Spleen (tissue), 11 donors: ENCODE data around the gene FGF5. TPM values are rescaled to one million over a fixed set of nuclear protein-coding genes. Genes with fewer than 3 reads are reported as not detected.
A peak's percentile ranks its signal among the peaks of the same experiment; 100 is the strongest.

Experiments
- DNase-seq: peaks from one replicate; pipeline ENCODE4 v3.0.0-alpha.2; 2020
- H3K27ac ChIP-seq, 8 donors: fragments of 200-600 bp; sonication (generic) in 7 of 8; 1 replicate in 4 of 8; 2 replicates in 4 of 8; pipeline versions ENCODE4 v1.5.0 to v1.8.0; 2016 to 2021; ENCODE audit warnings: inconsistent platforms in 4 of 8, mild to moderate bottlenecking in 4 of 8, moderate library complexity in 1 of 8
- H3K27me3 ChIP-seq, 7 donors: fragments of 200-600 bp; sonication (generic) in 6 of 7; replicated peaks in 1 of 7; 1 replicate in 4 of 7; 2 replicates in 3 of 7; pipeline versions ENCODE4 v1.5.0 to v1.8.0; 2016 to 2021; ENCODE audit warnings: inconsistent platforms in 3 of 7, mild to moderate bottlenecking in 1 of 7
- H3K36me3 ChIP-seq, 6 donors: fragments of 200-600 bp; sonication (generic) in 5 of 6; 1 replicate in 4 of 6; 2 replicates in 2 of 6; pipeline versions ENCODE4 v1.5.0 to v1.8.0; 2016 to 2021; ENCODE audit warnings: inconsistent platforms in 2 of 6
- H3K4me1 ChIP-seq, 6 donors: fragments of 200-600 bp; sonication (generic) in 5 of 6; 1 replicate in 3 of 6; 2 replicates in 3 of 6; pipeline versions ENCODE4 v1.5.0 to v1.8.0; 2016 to 2021; ENCODE audit warnings: inconsistent platforms in 3 of 6
- H3K4me3 ChIP-seq, 8 donors: fragments of 200-600 bp; sonication (generic) in 7 of 8; 1 replicate in 4 of 8; 2 replicates in 4 of 8; pipeline versions ENCODE4 v1.5.0 to v1.8.0; 2016 to 2021; ENCODE audit warnings: inconsistent platforms in 4 of 8, mild to moderate bottlenecking in 4 of 8, moderate library complexity in 2 of 8
- H3K9me3 ChIP-seq, 8 donors: fragments of 200-600 bp; sonication (generic) in 7 of 8; 1 replicate in 4 of 8; 2 replicates in 4 of 8; pipeline versions ENCODE4 v1.5.0 to v1.8.0; 2016 to 2021; ENCODE audit warnings: inconsistent platforms in 4 of 8
- POLR2A ChIP-seq, 3 donors: fragments of 450-650 bp; IDR thresholded peaks; one replicate each; pipeline ENCODE4 v1.5.1; 2017; ENCODE audit warnings: antibody characterized with exemption in 3 of 3, mild to moderate bottlenecking in 1 of 3
- POLR2AphosphoS5 ChIP-seq, 3 donors: sonication (generic); formaldehyde crosslinking; IDR thresholded peaks; one replicate each; pipeline ENCODE4 v1.5.1; 2017; ENCODE audit warnings: antibody characterized with exemption in 3 of 3
- WGBS, 5 donors: extraction: QIAGEN DNeasy Blood & Tissue Kit in 3 of 5; methylation state at CpG; one replicate each; pipeline versions ENCODE4 v1.1.5 to v1.1.7; 2013 to 2018; 5-methylcytosine and 5-hydroxymethylcytosine counted together
- intact Hi-C: fragments of 100-400 bp; cut with DNase I; formaldehyde crosslinking; loops from one replicate; pipeline ENCODE4 v1.15.0; 2023; ENCODE audit warnings: low total_unique reads
- polyA plus RNA-seq, 3 donors: library from polyadenylated mRNA; stranded (reverse); fragments of 200-250 nt; gene quantifications; one replicate each; pipeline ENCODE4 v1.2.1, GENCODE V29; 2013
- total RNA-seq, 7 donors: library from RNA; depleted of rRNA in 3 of 7; stranded (reverse); fragments of >200 nt in 3 of 7; fragmentation: NEBNext Ultra II Directional in 4 of 7; extraction: Animal tissue kit (Norgen Biotek cat#: 25700) in 4 of 7; gene quantifications; one replicate each; pipeline versions ENCODE4 v1.1.0 to v1.2.1, GENCODE V29; 2016 to 2021
- TF ChIP-seq, protein P1 (sequence below), 11 experiments: fragments of 200-600 bp in 7 of 11; fragments of 450-650 bp in 4 of 11; sonication (generic) in 4 of 11; IDR thresholded peaks in 8 of 11; conservative IDR thresholded peaks in 3 of 11; 1 replicate in 7 of 11; 2 replicates in 4 of 11; pipeline versions ENCODE4 v1.4.0 to v1.8.0; 2016 to 2021; ENCODE audit warnings: antibody characterized with exemption in 11 of 11, inconsistent platforms in 4 of 11, mild to moderate bottlenecking in 1 of 11
- donor health status: healthy with polysubstance abuse.
- donor health status: DM: no; HTN: no; CAD: no; lungs with moderate emphysema.
- donor health status: DM: no; HTN: no; CAD: no.
- donor health status: Bipolar disorder and iron deficiency.
- donor health status: healthy.
- donor health status: DM: no; HTN: no; CAD: no.
- donor health status: DM: yes; HTN: yes; CAD: no.

Gene FGF5
- total and polyA plus RNA-seq, 10 donors, result 0.06 TPM; not detected in 9

GRCh38 chr4:80263541-80264351, 2.7 kb upstream of the FGF5 start:
- peak; percentile 55 for DNase-seq
- Histone ChIP-seq H3K27ac (no peak overlapping the region), H3K4me3 (no peak overlapping the region), H3K4me1 (peaks cover 10 to 36% (median 21%) of the 10 kb centered on the region in 6 donors), H3K27me3 (peaks cover 2 to 80% (median 55%) of the 10 kb centered on the region in 7 donors), H3K9me3 (no peaks in the 10 kb centered on the region), H3K36me3 (no peaks in the 10 kb centered on the region)
- intact Hi-C loops, result no loop called here
- TF ChIP-seq, protein P1, sequence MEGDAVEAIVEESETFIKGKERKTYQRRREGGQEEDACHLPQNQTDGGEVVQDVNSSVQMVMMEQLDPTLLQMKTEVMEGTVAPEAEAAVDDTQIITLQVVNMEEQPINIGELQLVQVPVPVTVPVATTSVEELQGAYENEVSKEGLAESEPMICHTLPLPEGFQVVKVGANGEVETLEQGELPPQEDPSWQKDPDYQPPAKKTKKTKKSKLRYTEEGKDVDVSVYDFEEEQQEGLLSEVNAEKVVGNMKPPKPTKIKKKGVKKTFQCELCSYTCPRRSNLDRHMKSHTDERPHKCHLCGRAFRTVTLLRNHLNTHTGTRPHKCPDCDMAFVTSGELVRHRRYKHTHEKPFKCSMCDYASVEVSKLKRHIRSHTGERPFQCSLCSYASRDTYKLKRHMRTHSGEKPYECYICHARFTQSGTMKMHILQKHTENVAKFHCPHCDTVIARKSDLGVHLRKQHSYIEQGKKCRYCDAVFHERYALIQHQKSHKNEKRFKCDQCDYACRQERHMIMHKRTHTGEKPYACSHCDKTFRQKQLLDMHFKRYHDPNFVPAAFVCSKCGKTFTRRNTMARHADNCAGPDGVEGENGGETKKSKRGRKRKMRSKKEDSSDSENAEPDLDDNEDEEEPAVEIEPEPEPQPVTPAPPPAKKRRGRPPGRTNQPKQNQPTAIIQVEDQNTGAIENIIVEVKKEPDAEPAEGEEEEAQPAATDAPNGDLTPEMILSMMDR (IDR thresholded peaks at IDR 0.05 in 8 of 11, conservative IDR thresholded peaks at IDR 0.05 in 3 of 11), result no peak
- no peak for TF ChIP-seq POLR2A (IDR thresholded peaks at IDR 0.05)
- TF ChIP-seq POLR2AphosphoS5 (IDR thresholded peaks at IDR 0.05), result no peak
- 31 to 41% (median 36%) methylated on average over 36 of the region's 36 CpGs for WGBS, 5 donors

GRCh38 chr4:80264352-80264647, 2.2 kb upstream of the FGF5 start:
- Histone ChIP-seq H3K4me1 (peaks cover 10 to 36% (median 21%) of the 10 kb centered on the region in 6 donors), H3K27me3 (peaks cover 2 to 80% (median 60%) of the 10 kb centered on the region in 7 donors), H3K27ac (no peak overlapping the region), H3K4me3 (no peak overlapping the region), H3K36me3 (no peaks in the 10 kb centered on the region), H3K9me3 (no peaks in the 10 kb centered on the region)
- intact Hi-C loops, result no loop called here
- TF ChIP-seq POLR2AphosphoS5 (IDR thresholded peaks at IDR 0.05) (no peak), POLR2A (IDR thresholded peaks at IDR 0.05) (no peak)
- TF ChIP-seq, protein P1 (IDR thresholded peaks at IDR 0.05 in 8 of 11, conservative IDR thresholded peaks at IDR 0.05 in 3 of 11), result no peak
- 10 to 21% (median 14%) methylated on average over 4 of the region's 4 CpGs for WGBS, 5 donors
- DNase-seq, result no peak

DNA sequence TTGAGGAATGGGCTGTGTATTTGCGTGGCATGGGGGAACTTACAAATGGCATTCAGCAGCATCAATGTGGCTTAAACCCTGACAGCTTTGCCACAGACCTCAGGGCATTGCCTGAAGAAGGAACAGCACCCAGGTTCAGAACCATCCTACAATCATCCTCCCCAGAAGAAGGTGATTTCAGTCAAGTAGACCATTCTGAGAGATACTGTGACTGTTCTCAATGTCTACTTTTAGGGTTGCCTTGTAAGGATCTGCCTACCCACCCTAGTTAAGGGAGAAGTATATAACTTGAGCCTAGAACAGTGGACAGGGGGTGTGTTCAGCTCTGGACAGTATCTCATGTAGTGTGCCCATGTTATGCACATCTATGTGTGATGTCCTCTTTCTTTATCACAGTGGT, 1.6 kb upstream of the FGF5 start:
- H3K4me1 ChIP-seq, result peaks cover 10 to 36% (median 21%) of the 10 kb centered on the region in 6 donors
- H3K36me3 ChIP-seq, result no peaks in the 10 kb centered on the region
- no peaks in the 10 kb centered on the region for H3K9me3 ChIP-seq
- no peak overlapping the region for H3K4me3 ChIP-seq
- intact Hi-C loops, result no loop called here
- peaks cover 2 to 85% (median 60%) of the 10 kb centered on the region in 7 donors for H3K27me3 ChIP-seq
- TF ChIP-seq, protein P1 (IDR thresholded peaks at IDR 0.05 in 8 of 11, conservative IDR thresholded peaks at IDR 0.05 in 3 of 11), result no peak
- TF ChIP-seq POLR2AphosphoS5 (IDR thresholded peaks at IDR 0.05) (no peak), POLR2A (IDR thresholded peaks at IDR 0.05) (no peak)
- H3K27ac ChIP-seq, result no peak overlapping the region
- WGBS, 5 donors, result 24 to 53% (median 30%) methylated on average over 1 of the region's 1 CpG
- no peak for DNase-seq

GRCh38 chr4:80265571-80266252, 752 bp upstream of the FGF5 start:
- WGBS, 5 donors, result 1 to 3% (median 2%) methylated on average over 36 of the region's 36 CpGs
- Histone ChIP-seq H3K27me3 (peaks cover 2 to 94% (median 60%) of the 10 kb centered on the region in 7 donors), H3K4me3 (peak overlapping the region in 7 of 8 donors; percentile 1 to 64 (median 23)), H3K36me3 (no peaks in the 10 kb centered on the region), H3K9me3 (no peaks in the 10 kb centered on the region), H3K4me1 (peaks cover 10 to 36% (median 21%) of the 10 kb centered on the region in 6 donors), H3K27ac (no peak overlapping the region)
- no peak for TF ChIP-seq POLR2AphosphoS5 (IDR thresholded peaks at IDR 0.05)
- TF ChIP-seq POLR2A (IDR thresholded peaks at IDR 0.05), result no peak
- TF ChIP-seq, protein P1 (IDR thresholded peaks at IDR 0.05 in 8 of 11, conservative IDR thresholded peaks at IDR 0.05 in 3 of 11), result no peak
- intact Hi-C loops, result no loop called here
- DNase-seq, result no peak
